Esophagus squamous epithelium (tissue), 4 donors: Measurements from ENCODE around the gene HNRNPA3.

ENCODE experiments used
- POLR2A ChIP-seq, 4 donors: fragments of 450-650 bp; IDR thresholded peaks; one replicate each; pipeline ENCODE4 v1.6.1; 2017; ENCODE audit warnings: antibody characterized with exemption in 4 of 4, mild to moderate bottlenecking in 4 of 4, moderate library complexity in 3 of 4
- TF ChIP-seq, protein P1 (sequence below), 6 experiments: fragments of 450-650 bp in 4 of 6; fragments of 200-600 bp in 2 of 6; sonication (generic) in 2 of 6; IDR thresholded peaks; one replicate each; pipeline ENCODE4 v1.5.1; 2016 to 2019; ENCODE audit warnings: antibody characterized with exemption in 6 of 6, mild to moderate bottlenecking in 4 of 6, moderate library complexity in 4 of 6

DNA sequence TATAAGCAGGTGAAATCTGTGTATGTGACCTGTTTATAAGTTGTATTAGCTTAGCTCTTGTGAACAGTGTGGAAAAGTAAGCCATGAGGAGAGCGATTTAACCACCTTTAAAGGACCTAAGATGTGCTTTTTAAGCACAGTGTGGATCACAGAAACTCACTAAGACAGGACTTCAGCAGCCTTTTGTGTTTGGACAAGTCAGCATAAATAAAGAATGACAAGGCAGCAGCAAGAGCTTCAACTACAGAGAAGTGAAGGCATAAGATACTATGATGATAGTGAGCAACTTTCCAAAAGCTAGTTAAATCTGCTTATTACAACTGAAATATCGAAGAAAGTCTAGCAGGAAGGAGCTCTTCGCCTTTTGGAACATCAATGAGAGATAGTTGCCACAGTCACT, 8.9 kb downstream of the HNRNPA3 start:
- TF ChIP-seq POLR2A (IDR thresholded peaks at IDR 0.05) = no peak
- TF ChIP-seq, protein P1, sequence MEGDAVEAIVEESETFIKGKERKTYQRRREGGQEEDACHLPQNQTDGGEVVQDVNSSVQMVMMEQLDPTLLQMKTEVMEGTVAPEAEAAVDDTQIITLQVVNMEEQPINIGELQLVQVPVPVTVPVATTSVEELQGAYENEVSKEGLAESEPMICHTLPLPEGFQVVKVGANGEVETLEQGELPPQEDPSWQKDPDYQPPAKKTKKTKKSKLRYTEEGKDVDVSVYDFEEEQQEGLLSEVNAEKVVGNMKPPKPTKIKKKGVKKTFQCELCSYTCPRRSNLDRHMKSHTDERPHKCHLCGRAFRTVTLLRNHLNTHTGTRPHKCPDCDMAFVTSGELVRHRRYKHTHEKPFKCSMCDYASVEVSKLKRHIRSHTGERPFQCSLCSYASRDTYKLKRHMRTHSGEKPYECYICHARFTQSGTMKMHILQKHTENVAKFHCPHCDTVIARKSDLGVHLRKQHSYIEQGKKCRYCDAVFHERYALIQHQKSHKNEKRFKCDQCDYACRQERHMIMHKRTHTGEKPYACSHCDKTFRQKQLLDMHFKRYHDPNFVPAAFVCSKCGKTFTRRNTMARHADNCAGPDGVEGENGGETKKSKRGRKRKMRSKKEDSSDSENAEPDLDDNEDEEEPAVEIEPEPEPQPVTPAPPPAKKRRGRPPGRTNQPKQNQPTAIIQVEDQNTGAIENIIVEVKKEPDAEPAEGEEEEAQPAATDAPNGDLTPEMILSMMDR (IDR thresholded peaks at IDR 0.05) = no peak
